OCI-LY7 (cell line): ENCODE measurements around the gene ZSCAN23.

Experiments used
- CTCF ChIP-seq: fragments of 200-600 bp; sonication (generic); conservative IDR thresholded peaks from 2 replicates; pipeline ENCODE4 v1.5.1; 2014; ENCODE audit warnings: mild to moderate bottlenecking, antibody characterized with exemption, low read length, moderate library complexity, mixed read lengths
- EZH2phosphoT487 ChIP-seq: fragments of 200-600 bp; sonication (generic); IDR thresholded peaks from 2 replicates; pipeline ENCODE4 v1.6.1; 2018; ENCODE audit warnings: low read depth, borderline replicate concordance, mild to moderate bottlenecking, mixed run types, antibody characterized with exemption, low read length, moderate library complexity, mixed read lengths

GRCh38 chr6:28407401-28407800, 35.9 kb downstream of the ZSCAN23 start:
- TF ChIP-seq EZH2phosphoT487 = no peak
- no peak for TF ChIP-seq CTCF
